LNCaP clone FGC (cell line): ENCODE measurements around the gene MAN1C1.

Experiments
- DNase-seq: peaks from one replicate; pipeline ENCODE4 v3.0.0-alpha.2; 2011; ENCODE audit warnings: low read depth
- H3K4me3 ChIP-seq: 2 replicates; pipeline ENCODE4 v1.5.1; 2011; ENCODE audit warnings: mild to moderate bottlenecking, low read depth, low read length, control low read depth
- CTCF ChIP-seq: IDR thresholded peaks from 2 replicates; pipeline ENCODE4 v1.5.1; 2012; ENCODE audit warnings: mild to moderate bottlenecking; ENCODE audit not compliant: control insufficient read depth, insufficient read depth; ENCODE audit errors: extremely low read depth

The MAN1C1 gene

GRCh38 chr1:25821630-25822091, 205.1 kb downstream of the MAN1C1 start:
- H3K4me3 ChIP-seq, result peak overlapping the region; percentile 71
- no peak for DNase-seq
- no peak for TF ChIP-seq CTCF

DNA sequence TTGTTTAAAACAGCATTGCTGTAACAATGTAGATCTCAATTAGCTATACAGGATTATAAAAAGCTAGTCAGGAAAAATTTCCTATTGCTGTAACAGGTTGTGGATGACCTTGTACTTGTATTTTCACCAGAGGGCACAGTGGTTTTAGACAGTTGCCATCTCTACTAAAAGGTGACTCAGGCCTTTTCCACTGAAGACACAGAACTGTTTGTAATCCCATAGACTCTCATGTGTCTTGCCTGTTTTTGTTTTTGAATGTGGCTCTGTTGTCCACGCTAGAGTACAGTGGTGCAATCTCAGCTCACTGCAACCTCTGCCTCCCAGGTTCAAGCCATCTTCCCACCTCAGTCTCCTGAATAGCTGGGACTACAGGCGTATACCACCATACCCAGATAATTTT, 209.0 kb downstream of the MAN1C1 start:
- no peak for TF ChIP-seq CTCF
- H3K4me3 ChIP-seq, result no peak overlapping the region
- DNase-seq, result no peak

- TF ChIP-seq CTCF, result no peak
- DNase-seq, result no peak
- no peak overlapping the region for H3K4me3 ChIP-seq
Measured at GRCh38 chr1:25826571-25826970, 210.0 kb downstream of the MAN1C1 start.

- no peak overlapping the region for H3K4me3 ChIP-seq
- DNase-seq, result no peak
Measured at GRCh38 chr1:25828491-25828890, 211.9 kb downstream of the MAN1C1 start.

DNA sequence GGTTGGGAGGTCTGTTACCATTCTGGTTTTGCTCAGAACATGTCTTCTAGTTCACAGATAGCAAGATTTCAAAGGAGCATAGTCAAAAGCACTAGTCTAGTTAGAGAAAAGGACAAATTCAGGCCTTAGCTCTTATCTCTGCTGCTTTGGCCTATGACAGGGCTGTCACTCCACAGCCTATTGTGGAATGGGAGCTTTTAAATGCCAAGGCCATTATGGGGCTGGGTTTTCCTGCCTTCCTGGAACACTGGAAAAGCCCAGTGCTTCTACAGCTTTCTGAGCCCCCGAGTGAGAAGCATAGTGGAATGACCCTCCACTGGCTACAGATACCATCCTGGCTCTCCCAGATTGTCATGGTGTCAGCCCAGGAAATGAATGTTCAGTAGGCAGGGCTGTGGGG, 212.5 kb downstream of the MAN1C1 start:
- H3K4me3 ChIP-seq, result no peak overlapping the region
- TF ChIP-seq CTCF, result no peak
- no peak for DNase-seq

More at GRCh38 chr1:25828491-25828890, 211.9 kb downstream of the MAN1C1 start:
- TF ChIP-seq CTCF, result no peak

GRCh38 chr1:25831569-25832196, 215.1 kb downstream of the MAN1C1 start:
- TF ChIP-seq CTCF, result no peak
- H3K4me3 ChIP-seq, result no peak overlapping the region
- DNase-seq, result no peak
